ENCODE data around the gene TSPAN2.
A peak's percentile ranks its signal among the peaks of the same experiment; 100 is the strongest.

TSPAN2 gene

GRCh38 chr1:115092175-115092574 is 2.9 kb upstream of the TSPAN2 start:
- Mint-ChIP-seq H3K4me3 (no peak overlapping the region), H3K4me1 (ENCODE audit: low read depth) (peaks cover 16% of the 10 kb centered on the region), H3K27ac (no peak overlapping the region), H3K27me3 (ENCODE audit: low read depth) (peaks cover 46% of the 10 kb centered on the region), H3K36me3 (ENCODE audit: low read depth) (no peaks in the 10 kb centered on the region), H3K9me3 (peaks cover 11% of the 10 kb centered on the region)

- no peak overlapping the region for H3K4me3 Mint-ChIP-seq
Measured at GRCh38 chr1:115091572-115091971, 2.3 kb upstream of the TSPAN2 start.

GRCh38 chr1:115090956-115091355 is 1.7 kb upstream of the TSPAN2 start:
- no peak overlapping the region for H3K4me3 Mint-ChIP-seq
- H3K27me3 Mint-ChIP-seq (ENCODE audit: low read depth) = peaks cover 43% of the 10 kb centered on the region
- H3K9me3 Mint-ChIP-seq = peaks cover 11% of the 10 kb centered on the region
- H3K36me3 Mint-ChIP-seq (ENCODE audit: low read depth) = no peaks in the 10 kb centered on the region
- no peak overlapping the region for H3K27ac Mint-ChIP-seq
- peaks cover 18% of the 10 kb centered on the region for H3K4me1 Mint-ChIP-seq (ENCODE audit: low read depth)

More at GRCh38 chr1:115091572-115091971, 2.3 kb upstream of the TSPAN2 start:
- Mint-ChIP-seq H3K4me1 (ENCODE audit: low read depth) (peaks cover 16% of the 10 kb centered on the region), H3K36me3 (ENCODE audit: low read depth) (no peaks in the 10 kb centered on the region), H3K9me3 (peaks cover 11% of the 10 kb centered on the region), H3K27me3 (ENCODE audit: low read depth) (peaks cover 45% of the 10 kb centered on the region), H3K27ac (no peak overlapping the region)

- no peak overlapping the region for H3K4me3 Mint-ChIP-seq
- no peak overlapping the region for H3K27ac Mint-ChIP-seq
- peaks cover 40% of the 10 kb centered on the region for H3K27me3 Mint-ChIP-seq (ENCODE audit: low read depth)
- H3K9me3 Mint-ChIP-seq = peaks cover 11% of the 10 kb centered on the region
- H3K4me1 Mint-ChIP-seq (ENCODE audit: low read depth) = peaks cover 18% of the 10 kb centered on the region
- H3K36me3 Mint-ChIP-seq (ENCODE audit: low read depth) = no peaks in the 10 kb centered on the region
Measured at GRCh38 chr1:115090540-115090939, 1.2 kb upstream of the TSPAN2 start.

- Mint-ChIP-seq H3K27me3 (ENCODE audit: low read depth) (peaks cover 36% of the 10 kb centered on the region), H3K9me3 (peaks cover 11% of the 10 kb centered on the region), H3K4me1 (ENCODE audit: low read depth) (peaks cover 18% of the 10 kb centered on the region), H3K27ac (no peak overlapping the region), H3K36me3 (ENCODE audit: low read depth) (no peaks in the 10 kb centered on the region), H3K4me3 (peak overlapping the region; percentile 54)
Measured at GRCh38 chr1:115090186-115090490, 835 bp upstream of the TSPAN2 start.

- Mint-ChIP-seq H3K9me3 (peaks cover 11% of the 10 kb centered on the region), H3K27me3 (ENCODE audit: low read depth) (peaks cover 33% of the 10 kb centered on the region), H3K27ac (no peak overlapping the region), H3K36me3 (ENCODE audit: low read depth) (no peaks in the 10 kb centered on the region), H3K4me1 (ENCODE audit: low read depth) (peaks cover 18% of the 10 kb centered on the region), H3K4me3 (peak overlapping the region; percentile 65)
Measured at GRCh38 chr1:115088871-115089419, 358 bp downstream of the TSPAN2 start.

GRCh38 chr1:115088115-115088778 is 1.1 kb downstream of the TSPAN2 start:
- Mint-ChIP-seq H3K27ac (no peak overlapping the region), H3K9me3 (peaks cover 11% of the 10 kb centered on the region), H3K4me1 (ENCODE audit: low read depth) (peaks cover 18% of the 10 kb centered on the region), H3K27me3 (ENCODE audit: low read depth) (peaks cover 33% of the 10 kb centered on the region), H3K36me3 (ENCODE audit: low read depth) (no peaks in the 10 kb centered on the region), H3K4me3 (peak overlapping the region; percentile 65)

GRCh38 chr1:115086176-115086830 is 3.0 kb downstream of the TSPAN2 start:
- Mint-ChIP-seq H3K36me3 (ENCODE audit: low read depth) (no peaks in the 10 kb centered on the region), H3K4me3 (no peak overlapping the region)

GRCh38 chr1:115084902-115085511 is 4.3 kb downstream of the TSPAN2 start:
- no peak overlapping the region for H3K4me3 Mint-ChIP-seq
- peaks cover 33% of the 10 kb centered on the region for H3K27me3 Mint-ChIP-seq (ENCODE audit: low read depth)

More at GRCh38 chr1:115086176-115086830, 3.0 kb downstream of the TSPAN2 start:
- Mint-ChIP-seq H3K4me1 (ENCODE audit: low read depth) (peaks cover 12% of the 10 kb centered on the region), H3K27me3 (ENCODE audit: low read depth) (peaks cover 30% of the 10 kb centered on the region), H3K9me3 (peaks cover 5% of the 10 kb centered on the region), H3K27ac (no peak overlapping the region)

GRCh38 chr1:115082949-115083348 is 6.4 kb downstream of the TSPAN2 start:
- H3K4me1 Mint-ChIP-seq (ENCODE audit: low read depth) = peaks cover 2% of the 10 kb centered on the region
- H3K27ac Mint-ChIP-seq = no peak overlapping the region
- no peaks in the 10 kb centered on the region for H3K36me3 Mint-ChIP-seq (ENCODE audit: low read depth)
- no peak overlapping the region for H3K4me3 Mint-ChIP-seq
- H3K9me3 Mint-ChIP-seq = no peaks in the 10 kb centered on the region
- H3K27me3 Mint-ChIP-seq (ENCODE audit: low read depth) = peaks cover 28% of the 10 kb centered on the region

More at GRCh38 chr1:115084902-115085511, 4.3 kb downstream of the TSPAN2 start:
- Mint-ChIP-seq H3K27ac (no peak overlapping the region), H3K9me3 (no peaks in the 10 kb centered on the region), H3K36me3 (ENCODE audit: low read depth) (no peaks in the 10 kb centered on the region), H3K4me1 (ENCODE audit: low read depth) (peaks cover 9% of the 10 kb centered on the region)

- H3K36me3 Mint-ChIP-seq (ENCODE audit: low read depth) = peaks cover 2% of the 10 kb centered on the region
- H3K27ac Mint-ChIP-seq = no peak overlapping the region
- peaks cover 5% of the 10 kb centered on the region for H3K4me1 Mint-ChIP-seq (ENCODE audit: low read depth)
- no peak overlapping the region for H3K4me3 Mint-ChIP-seq
- H3K27me3 Mint-ChIP-seq (ENCODE audit: low read depth) = peaks cover 40% of the 10 kb centered on the region
- H3K9me3 Mint-ChIP-seq = no peaks in the 10 kb centered on the region
Measured at GRCh38 chr1:115078708-115079107, 10.6 kb downstream of the TSPAN2 start.

GRCh38 chr1:115077984-115078330 is 11.3 kb downstream of the TSPAN2 start:
- Mint-ChIP-seq H3K4me3 (no peak overlapping the region), H3K4me1 (ENCODE audit: low read depth) (peaks cover 5% of the 10 kb centered on the region), H3K36me3 (ENCODE audit: low read depth) (peaks cover 2% of the 10 kb centered on the region), H3K27me3 (ENCODE audit: low read depth) (peaks cover 40% of the 10 kb centered on the region), H3K27ac (no peak overlapping the region), H3K9me3 (no peaks in the 10 kb centered on the region)

- H3K27ac Mint-ChIP-seq = no peak overlapping the region
- H3K9me3 Mint-ChIP-seq = no peaks in the 10 kb centered on the region
- peaks cover 40% of the 10 kb centered on the region for H3K27me3 Mint-ChIP-seq (ENCODE audit: low read depth)
- H3K36me3 Mint-ChIP-seq (ENCODE audit: low read depth) = peaks cover 2% of the 10 kb centered on the region
- no peak overlapping the region for H3K4me3 Mint-ChIP-seq
- H3K4me1 Mint-ChIP-seq (ENCODE audit: low read depth) = peaks cover 5% of the 10 kb centered on the region
Measured at GRCh38 chr1:115077286-115077983, 11.9 kb downstream of the TSPAN2 start.

- Mint-ChIP-seq H3K4me3 (no peak overlapping the region), H3K27me3 (ENCODE audit: low read depth) (peaks cover 40% of the 10 kb centered on the region), H3K9me3 (no peaks in the 10 kb centered on the region), H3K4me1 (ENCODE audit: low read depth) (peaks cover 12% of the 10 kb centered on the region), H3K36me3 (ENCODE audit: low read depth) (peaks cover 2% of the 10 kb centered on the region), H3K27ac (no peak overlapping the region)
Measured at GRCh38 chr1:115076384-115076915, 12.9 kb downstream of the TSPAN2 start.

All from T-helper 1 cell treated with Interleukin-12 subunit alpha and Interleukin-12 subunit beta and Interleukin-4 antibody, amounts not matched to agents 30 μg/mL and 1 μg/mL, for 36 hours (primary cell).